Breast epithelium (tissue), 3 donors: Measurements from ENCODE around the gene ZNF627.

Source experiments
- POLR2A ChIP-seq: fragments of 450-650 bp; IDR thresholded peaks from one replicate; pipeline ENCODE4 v1.6.1; 2016; ENCODE audit warnings: antibody characterized with exemption, mild to moderate bottlenecking, moderate library complexity
- POLR2AphosphoS5 ChIP-seq, 3 donors: sonication (generic); formaldehyde crosslinking; IDR thresholded peaks; one replicate each; pipeline ENCODE4 v1.6.1; 2017; ENCODE audit warnings: antibody characterized with exemption in 3 of 3

DNA sequence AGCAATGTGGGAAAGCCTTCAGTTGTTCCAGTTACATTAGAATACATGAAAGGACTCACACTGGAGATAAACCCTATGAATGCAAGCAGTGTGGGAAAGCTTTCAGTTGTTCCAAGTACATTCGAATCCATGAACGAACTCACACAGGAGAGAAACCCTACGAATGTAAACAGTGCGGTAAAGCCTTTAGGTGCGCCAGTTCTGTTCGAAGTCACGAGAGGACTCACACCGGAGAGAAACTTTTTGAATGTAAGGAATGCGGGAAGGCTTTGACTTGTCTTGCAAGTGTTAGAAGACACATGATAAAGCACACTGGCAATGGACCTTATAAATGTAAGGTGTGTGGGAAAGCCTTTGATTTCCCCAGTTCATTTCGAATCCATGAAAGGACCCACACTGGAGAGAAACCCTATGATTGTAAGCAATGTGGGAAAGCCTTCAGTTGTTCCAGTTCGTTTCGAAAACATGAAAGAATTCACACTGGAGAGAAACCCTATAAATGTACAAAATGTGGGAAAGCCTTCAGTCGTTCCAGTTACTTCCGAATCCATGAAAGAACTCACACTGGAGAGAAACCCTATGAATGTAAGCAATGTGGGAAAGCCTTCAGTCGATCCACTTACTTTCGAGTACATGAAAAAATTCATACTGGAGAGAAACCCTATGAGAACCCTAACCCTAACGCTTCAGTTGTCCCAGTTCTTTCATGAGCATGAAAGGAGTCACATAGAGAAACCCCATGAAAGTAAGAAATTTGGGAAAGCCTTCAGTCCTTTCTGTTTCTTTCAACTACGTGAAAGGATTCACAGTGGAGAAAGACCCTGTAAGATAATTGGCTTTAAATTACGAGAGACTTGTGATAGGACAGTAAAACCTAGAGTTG, 20.1 kb downstream of the ZNF627 start:
- no peak for TF ChIP-seq POLR2AphosphoS5 (IDR thresholded peaks at IDR 0.05)
- TF ChIP-seq POLR2A: no peak
